Prostate gland (tissue), 2 donors: ENCODE measurements around the gene SS18L1.

ENCODE experiments used
- CTCF ChIP-seq, 4 experiments: fragments of 200-600 bp in 2 of 4; fragments of 450-650 bp in 2 of 4; sonication (generic) in 2 of 4; IDR thresholded peaks; 1 replicate in 3 of 4; 2 replicates in 1 of 4; pipeline ENCODE4 v1.5.1; 2016 to 2019; ENCODE audit warnings: antibody characterized with exemption in 4 of 4, mild to moderate bottlenecking in 2 of 4, moderate library complexity in 2 of 4
- POLR2A ChIP-seq: fragments of 450-650 bp; IDR thresholded peaks from one replicate; pipeline ENCODE4 v1.6.1; 2016; ENCODE audit warnings: antibody characterized with exemption, mild to moderate bottlenecking

GRCh38 chr20:62103508-62104233 is 39.9 kb upstream of the SS18L1 start:
- TF ChIP-seq CTCF (IDR thresholded peaks at IDR 0.05) (no peak), POLR2A (no peak)
